OCI-LY7 (cell line): ENCODE results near the gene STK35.

Experiments
- CTCF ChIP-seq: fragments of 200-600 bp; sonication (generic); conservative IDR thresholded peaks from 2 replicates; pipeline ENCODE4 v1.5.1; 2014; ENCODE audit warnings: mild to moderate bottlenecking, antibody characterized with exemption, low read length, moderate library complexity, mixed read lengths
- EZH2phosphoT487 ChIP-seq: fragments of 200-600 bp; sonication (generic); IDR thresholded peaks from 2 replicates; pipeline ENCODE4 v1.6.1; 2018; ENCODE audit warnings: low read depth, borderline replicate concordance, mild to moderate bottlenecking, mixed run types, antibody characterized with exemption, low read length, moderate library complexity, mixed read lengths

DNA sequence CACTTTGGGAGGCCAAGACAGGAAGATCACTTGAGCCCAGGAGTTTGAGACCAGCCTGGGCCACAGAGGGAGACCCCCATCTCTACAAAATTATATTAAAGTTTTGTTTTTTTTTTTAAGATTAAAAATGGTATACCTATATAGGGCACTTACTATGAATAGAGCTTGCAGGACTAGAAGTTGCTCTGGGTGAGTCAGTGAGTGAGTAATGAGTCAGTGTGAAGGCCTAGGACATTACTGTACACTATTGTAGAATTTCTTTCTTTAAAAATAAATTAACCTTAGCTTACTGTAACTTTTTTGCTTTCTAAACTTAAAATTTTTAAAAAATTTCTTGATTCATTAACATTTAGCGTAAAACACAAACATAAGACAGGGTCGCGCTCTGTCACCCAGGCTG, 29.7 kb downstream of the STK35 start:
- TF ChIP-seq CTCF (no peak), EZH2phosphoT487 (no peak)
